HUDEP-2 (cell line): Measurements from ENCODE around the gene LZTR1.
"Not testable (repeated sequence)": the region's sequence is repeated elsewhere in the genome, so short reads cannot be mapped to it uniquely, and the experiment has no call there.

Source experiments
- DNase-seq, 76 experiments: peaks; one replicate each; lab custom pipeline; 2025; ENCODE audit not compliant: unreplicated experiment in 76 of 76; lab: John Stamatoyannopoulos, UW

The LZTR1 gene

GRCh38 chr22:20965104-20965887, 16.8 kb upstream of the LZTR1 start:
- DNase-seq, result no peak

- no peak for DNase-seq
Observed at GRCh38 chr22:20965888-20966855, 15.9 kb upstream of the LZTR1 start.

GRCh38 chr22:20966883-20967696, 15.0 kb upstream of the LZTR1 start, which contains the start of gene AIFM3:
Gene AIFM3, plus strand, starts transcription at chr22:20967255. Its CDS starts 690 bp downstream, at chr22:20967945.
- no peak for DNase-seq

- no peak for DNase-seq
Observed at GRCh38 chr22:20967697-20968211, 14.3 kb upstream of the LZTR1 start.

- no peak for DNase-seq
Observed at GRCh38 chr22:20968281-20968977, 13.7 kb upstream of the LZTR1 start.

GRCh38 chr22:20970939-20971657, 11.0 kb upstream of the LZTR1 start:
- DNase-seq, result no peak

GRCh38 chr22:20972014-20972694, 9.9 kb upstream of the LZTR1 start:
- DNase-seq, result not testable (repeated sequence)

GRCh38 chr22:20972933-20973577, 9.0 kb upstream of the LZTR1 start:
- no peak for DNase-seq

- DNase-seq, result no peak
Observed at GRCh38 chr22:20973634-20974286, 8.3 kb upstream of the LZTR1 start.

- DNase-seq, result no peak
Observed at GRCh38 chr22:20974336-20974955, 7.7 kb upstream of the LZTR1 start.

- no peak for DNase-seq
Observed at GRCh38 chr22:20975541-20976290, 6.4 kb upstream of the LZTR1 start.

GRCh38 chr22:20976291-20976877, 5.7 kb upstream of the LZTR1 start:
- DNase-seq, result no peak

- DNase-seq, result no peak
Observed at GRCh38 chr22:20977019-20977418, 5.1 kb upstream of the LZTR1 start.

GRCh38 chr22:20977516-20978170, 4.5 kb upstream of the LZTR1 start:
- no peak for DNase-seq

- no peak for DNase-seq
Observed at GRCh38 chr22:20978419-20978818, 3.7 kb upstream of the LZTR1 start.
